Subcutaneous adipose tissue (tissue), 4 donors: ENCODE results near the gene CAPN5. TPM values are rescaled to one million over a fixed set of nuclear protein-coding genes. Genes with fewer than 3 reads are reported as not detected.

Experiments used
- total RNA-seq, 4 donors: library from RNA; depleted of rRNA; stranded (reverse); fragments of >200 nt; gene quantifications; one replicate each; pipeline ENCODE4 v1.1.0, GENCODE V29; 2016
- TF ChIP-seq, protein P1 (sequence below): fragments of 450-650 bp; IDR thresholded peaks from one replicate; pipeline ENCODE4 v1.5.1; 2016; ENCODE audit warnings: low read depth, mild to moderate bottlenecking, control low read depth, antibody characterized with exemption, moderate library complexity

Gene CAPN5
- total RNA-seq, 4 donors from 2014 or later = 2.4 to 10.5 (median 3.3) TPM

DNA sequence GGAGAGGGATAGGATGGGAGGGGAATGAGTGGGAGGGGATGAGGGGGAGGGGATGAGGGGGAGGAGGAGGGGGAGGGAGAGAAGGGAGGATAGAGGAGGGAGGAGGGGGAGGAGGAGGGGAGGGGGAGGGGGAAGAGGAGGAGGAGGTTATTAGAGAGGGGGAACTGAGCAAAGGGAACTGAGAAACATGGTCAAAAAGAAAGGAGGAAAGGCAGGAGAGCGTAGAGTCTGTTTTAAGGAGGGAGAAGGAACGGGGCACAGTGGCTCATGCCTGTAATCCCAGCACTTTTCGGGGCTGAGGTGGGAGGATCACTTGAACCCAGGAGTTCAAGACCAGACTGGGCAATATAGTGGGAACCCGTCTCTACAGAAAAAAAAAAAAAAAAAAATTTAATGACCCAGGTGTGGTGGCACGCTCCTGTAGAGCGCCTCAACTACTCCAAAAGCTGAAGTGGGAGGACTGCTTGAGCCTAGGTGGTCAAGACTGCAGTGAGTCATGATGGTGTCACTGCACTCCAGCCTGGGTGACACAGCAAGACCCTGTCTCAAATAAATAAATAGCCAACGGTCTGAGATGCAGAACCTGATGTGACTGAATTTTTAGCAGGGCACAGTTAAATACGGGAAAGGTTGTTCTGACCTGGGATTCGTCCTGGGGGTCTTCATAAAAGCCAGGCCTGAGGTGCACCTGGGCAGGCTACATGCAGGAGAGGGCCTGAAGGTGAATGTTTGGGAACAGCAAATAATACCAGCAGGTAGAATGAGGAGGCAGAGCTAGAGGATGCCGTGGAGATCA lies 28.5 kb upstream of the CAPN5 start:
- TF ChIP-seq, protein P1, sequence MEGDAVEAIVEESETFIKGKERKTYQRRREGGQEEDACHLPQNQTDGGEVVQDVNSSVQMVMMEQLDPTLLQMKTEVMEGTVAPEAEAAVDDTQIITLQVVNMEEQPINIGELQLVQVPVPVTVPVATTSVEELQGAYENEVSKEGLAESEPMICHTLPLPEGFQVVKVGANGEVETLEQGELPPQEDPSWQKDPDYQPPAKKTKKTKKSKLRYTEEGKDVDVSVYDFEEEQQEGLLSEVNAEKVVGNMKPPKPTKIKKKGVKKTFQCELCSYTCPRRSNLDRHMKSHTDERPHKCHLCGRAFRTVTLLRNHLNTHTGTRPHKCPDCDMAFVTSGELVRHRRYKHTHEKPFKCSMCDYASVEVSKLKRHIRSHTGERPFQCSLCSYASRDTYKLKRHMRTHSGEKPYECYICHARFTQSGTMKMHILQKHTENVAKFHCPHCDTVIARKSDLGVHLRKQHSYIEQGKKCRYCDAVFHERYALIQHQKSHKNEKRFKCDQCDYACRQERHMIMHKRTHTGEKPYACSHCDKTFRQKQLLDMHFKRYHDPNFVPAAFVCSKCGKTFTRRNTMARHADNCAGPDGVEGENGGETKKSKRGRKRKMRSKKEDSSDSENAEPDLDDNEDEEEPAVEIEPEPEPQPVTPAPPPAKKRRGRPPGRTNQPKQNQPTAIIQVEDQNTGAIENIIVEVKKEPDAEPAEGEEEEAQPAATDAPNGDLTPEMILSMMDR = no peak

DNA sequence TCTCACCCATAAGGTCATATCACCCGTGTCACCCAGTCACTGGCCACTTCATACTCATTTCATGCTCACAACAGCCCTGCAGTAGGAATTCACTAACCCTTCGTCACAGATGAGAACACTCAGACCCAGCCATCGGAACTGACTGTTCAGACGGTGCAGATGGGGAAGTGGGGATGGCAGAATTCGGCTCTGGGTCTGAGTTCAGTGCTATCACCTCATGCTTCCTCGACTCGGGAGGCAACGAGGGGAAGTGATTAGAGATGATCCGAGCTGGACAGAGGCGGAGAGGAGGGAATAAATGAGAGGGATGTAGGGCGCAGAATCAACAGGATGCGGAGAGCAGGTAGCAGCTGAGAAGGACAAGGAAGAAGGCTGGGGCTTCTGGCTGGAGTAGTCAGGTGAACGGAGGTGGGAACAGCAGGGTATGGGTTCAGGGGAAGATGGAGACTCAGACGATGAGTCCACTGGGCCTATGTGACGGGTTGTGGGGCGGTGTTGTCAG lies 27.9 kb upstream of the CAPN5 start:
- TF ChIP-seq, protein P1 = no peak

DNA sequence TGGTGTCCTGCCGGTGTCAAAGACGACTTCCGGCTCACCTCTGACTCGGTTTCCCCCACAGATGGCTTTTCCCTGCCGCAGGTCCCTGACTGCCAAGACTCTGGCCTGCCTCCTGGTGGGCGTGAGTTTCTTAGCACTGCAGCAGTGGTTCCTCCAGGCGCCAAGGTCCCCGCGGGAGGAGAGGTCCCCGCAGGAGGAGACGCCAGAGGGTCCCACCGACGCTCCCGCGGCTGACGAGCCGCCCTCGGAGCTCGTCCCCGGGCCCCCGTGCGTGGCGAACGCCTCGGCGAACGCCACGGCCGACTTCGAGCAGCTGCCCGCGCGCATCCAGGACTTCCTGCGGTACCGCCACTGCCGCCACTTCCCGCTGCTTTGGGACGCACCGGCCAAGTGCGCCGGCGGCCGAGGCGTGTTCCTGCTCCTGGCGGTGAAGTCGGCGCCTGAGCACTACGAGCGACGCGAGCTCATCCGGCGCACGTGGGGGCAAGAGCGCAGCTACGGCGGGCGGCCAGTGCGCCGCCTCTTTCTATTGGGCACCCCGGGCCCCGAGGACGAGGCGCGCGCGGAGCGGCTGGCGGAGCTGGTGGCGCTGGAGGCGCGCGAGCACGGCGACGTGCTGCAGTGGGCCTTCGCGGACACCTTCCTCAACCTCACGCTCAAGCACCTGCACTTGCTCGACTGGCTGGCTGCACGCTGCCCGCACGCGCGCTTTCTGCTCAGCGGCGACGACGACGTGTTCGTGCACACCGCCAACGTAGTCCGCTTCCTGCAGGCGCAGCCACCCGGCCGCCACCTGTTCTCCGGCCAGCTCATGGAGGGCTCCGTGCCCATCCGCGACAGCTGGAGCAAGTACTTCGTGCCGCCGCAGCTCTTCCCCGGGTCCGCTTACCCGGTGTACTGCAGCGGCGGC lies 27.0 kb upstream of the CAPN5 start:
- TF ChIP-seq, protein P1 = no peak

DNA sequence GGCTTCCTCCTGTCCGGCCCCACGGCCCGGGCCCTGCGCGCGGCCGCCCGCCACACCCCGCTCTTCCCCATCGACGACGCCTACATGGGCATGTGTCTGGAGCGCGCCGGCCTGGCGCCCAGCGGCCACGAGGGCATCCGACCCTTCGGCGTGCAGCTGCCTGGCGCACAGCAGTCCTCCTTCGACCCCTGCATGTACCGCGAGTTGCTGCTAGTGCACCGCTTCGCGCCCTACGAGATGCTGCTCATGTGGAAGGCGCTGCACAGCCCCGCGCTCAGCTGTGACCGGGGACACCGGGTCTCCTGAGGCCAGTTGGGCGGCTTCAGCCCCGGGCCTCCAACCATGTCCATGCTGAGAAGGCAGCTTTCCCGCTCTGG lies 26.4 kb upstream of the CAPN5 start:
- TF ChIP-seq, protein P1 = no peak

DNA sequence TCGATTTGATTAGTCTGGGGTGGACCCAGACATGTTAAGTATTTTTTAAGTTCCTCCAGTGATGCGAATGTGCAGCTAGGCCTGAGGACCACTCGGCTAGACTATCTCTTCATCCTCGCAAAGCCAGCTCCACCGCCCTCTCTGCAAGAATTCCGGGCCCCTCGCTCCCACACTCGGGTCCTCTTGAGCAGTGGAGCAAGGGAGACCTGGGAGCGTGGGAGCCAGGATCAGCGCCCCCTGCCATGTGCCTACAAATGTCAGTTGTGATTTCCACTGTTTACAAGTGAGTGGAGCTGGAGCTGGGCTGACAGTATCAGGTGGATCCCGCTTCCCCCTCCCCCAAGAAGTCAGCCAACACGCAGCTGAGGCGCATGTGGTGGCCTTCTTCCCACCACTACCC lies 25.9 kb upstream of the CAPN5 start:
- TF ChIP-seq, protein P1 = no peak

DNA sequence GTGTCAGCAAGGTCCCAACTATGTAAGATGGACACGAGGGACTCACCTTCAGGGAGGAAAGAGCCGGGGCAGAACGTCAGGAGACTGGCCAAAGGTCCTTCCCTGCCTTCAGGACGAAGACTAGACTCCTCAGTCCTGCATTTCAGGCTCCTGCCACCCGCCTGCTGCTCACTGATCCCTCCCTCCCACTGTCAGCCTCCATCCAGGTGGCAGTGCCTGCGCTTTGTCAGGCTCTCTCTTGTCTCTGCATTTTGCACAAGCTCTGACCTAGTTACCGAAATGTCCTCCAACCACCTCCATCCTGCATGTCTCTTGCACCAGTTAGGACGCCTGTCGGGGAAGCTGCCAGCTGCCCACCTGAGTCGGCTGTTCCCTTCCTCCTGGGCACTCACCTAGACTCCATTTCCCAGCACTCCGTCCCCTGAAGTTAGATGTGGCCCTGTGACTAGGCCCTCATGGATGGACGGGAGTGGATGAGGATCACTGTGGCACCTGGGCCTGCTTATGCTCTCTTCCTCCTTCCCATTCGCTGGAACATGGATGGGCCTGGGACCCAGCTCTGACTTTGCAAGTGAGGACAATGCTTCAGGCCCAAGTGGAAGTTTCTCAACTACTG lies 24.6 kb upstream of the CAPN5 start:
- TF ChIP-seq, protein P1 = no peak
